HepG2 (cell line): Measurements from ENCODE around the gene MYL9. TPM values are rescaled to one million over a fixed set of nuclear protein-coding genes. Genes with fewer than 3 reads are reported as not detected.
A peak's percentile ranks its signal among the peaks of the same experiment; 100 is the strongest.

ENCODE experiments used
- CBFB ChIP-seq: sonication (generic); formaldehyde crosslinking; IDR thresholded peaks from 2 replicates; pipeline ENCODE4 v1.4.0; 2020; ENCODE audit warnings: missing genetic modification reagents
- DMAP1 ChIP-seq: IDR thresholded peaks from 2 replicates; pipeline ENCODE4 v1.6.1; 2016
- DMTF1 ChIP-seq: sonication (generic); formaldehyde crosslinking; IDR thresholded peaks from 2 replicates; pipeline ENCODE4 v1.4.0; 2020; ENCODE audit warnings: mild to moderate bottlenecking, missing genetic modification reagents
- ELF1 ChIP-seq: sonication (generic); formaldehyde crosslinking; IDR thresholded peaks from 2 replicates; pipeline ENCODE4 v1.4.0; 2020; ENCODE audit warnings: missing genetic modification reagents
- EP300 ChIP-seq, 3 experiments: sonication (generic) in 1 of 3; formaldehyde crosslinking in 1 of 3; IDR thresholded peaks; 2 replicates each; pipeline versions ENCODE4 v1.5.1 to v1.6.1; 2011 to 2020; ENCODE audit warnings: low read depth in 2 of 3, low read length in 2 of 3, borderline replicate concordance in 1 of 3, improper control_type of control experiment in 1 of 3, mild to moderate bottlenecking in 1 of 3, missing genetic modification reagents in 1 of 3, moderate library complexity in 1 of 3
- FOSL2 ChIP-seq: sonication (generic); formaldehyde crosslinking; IDR thresholded peaks from 2 replicates; pipeline ENCODE4 v1.4.0; 2020; ENCODE audit warnings: missing genetic modification reagents
- FOXK2 ChIP-seq: fragments of 450-650 bp; IDR thresholded peaks from 2 replicates; pipeline ENCODE4 v1.6.1; 2016
- GATAD2A ChIP-seq: IDR thresholded peaks from 2 replicates; pipeline ENCODE4 v1.6.1; 2016
- NFIB ChIP-seq: sonication (generic); formaldehyde crosslinking; IDR thresholded peaks from 2 replicates; pipeline ENCODE4 v1.9.0; 2021; ENCODE audit warnings: missing genetic modification reagents, mild to moderate bottlenecking, borderline replicate concordance
- NFYC ChIP-seq: IDR thresholded peaks from 2 replicates; pipeline ENCODE4 v1.6.1; 2016; ENCODE audit warnings: missing genetic modification reagents, missing compliant biosample characterization
- PAWR ChIP-seq: sonication (generic); formaldehyde crosslinking; IDR thresholded peaks from 2 replicates; pipeline ENCODE4 v1.4.0; 2020; ENCODE audit warnings: missing genetic modification reagents, mild to moderate bottlenecking, borderline replicate concordance
- RFX5 ChIP-seq: IDR thresholded peaks from 2 replicates; pipeline ENCODE4 v1.6.1; 2011; ENCODE audit warnings: low read depth, low read length, improper control_type of control experiment
- RXRB ChIP-seq: IDR thresholded peaks from 2 replicates; pipeline ENCODE4 v1.6.1; 2016; ENCODE audit warnings: borderline replicate concordance, missing genetic modification reagents, missing compliant biosample characterization
- SAFB2 ChIP-seq: sonication (generic); formaldehyde crosslinking; IDR thresholded peaks from 2 replicates; pipeline ENCODE4 v1.5.1; 2020; ENCODE audit warnings: missing genetic modification reagents, low read depth, mild to moderate bottlenecking, borderline replicate concordance
- YY1 ChIP-seq: IDR thresholded peaks from 2 replicates; pipeline ENCODE4 v1.6.1; 2011; ENCODE audit warnings: low read length, low read depth, moderate library complexity, mild to moderate bottlenecking; ENCODE audit not compliant: insufficient read depth, insufficient replicate concordance
- ZBTB3 ChIP-seq: sonication (generic); formaldehyde crosslinking; IDR thresholded peaks from 2 replicates; pipeline ENCODE4 v1.4.0; 2020; ENCODE audit warnings: low read depth, mild to moderate bottlenecking, moderate library complexity, missing genetic modification reagents, borderline replicate concordance
- ZBTB38 ChIP-seq: sonication (generic); formaldehyde crosslinking; IDR thresholded peaks from 2 replicates; pipeline ENCODE4 v1.5.1; 2020; ENCODE audit warnings: mild to moderate bottlenecking, missing genetic modification reagents
- ZFP62 ChIP-seq: sonication (generic); formaldehyde crosslinking; IDR thresholded peaks from 2 replicates; pipeline ENCODE4 v1.4.0; 2020; ENCODE audit warnings: missing genetic modification reagents
- ZNF335 ChIP-seq: sonication (generic); formaldehyde crosslinking; IDR thresholded peaks from 2 replicates; pipeline ENCODE4 v1.4.0; 2020; ENCODE audit warnings: missing genetic modification reagents
- ZNF543 ChIP-seq: sonication (generic); formaldehyde crosslinking; IDR thresholded peaks from 2 replicates; pipeline ENCODE4 v1.4.0; 2020; ENCODE audit warnings: mild to moderate bottlenecking, missing genetic modification reagents
- ZNF569 ChIP-seq: sonication (generic); formaldehyde crosslinking; IDR thresholded peaks from 2 replicates; pipeline ENCODE4 v1.5.0; 2020; ENCODE audit warnings: mild to moderate bottlenecking, missing genetic modification reagents, moderate library complexity, borderline replicate concordance
- ZNF703 ChIP-seq: sonication (generic); formaldehyde crosslinking; IDR thresholded peaks from 2 replicates; pipeline ENCODE4 v1.5.1; 2020; ENCODE audit warnings: missing genetic modification reagents, mild to moderate bottlenecking, moderate library complexity, borderline replicate concordance
- ZNF747 ChIP-seq: sonication (generic); formaldehyde crosslinking; IDR thresholded peaks from 2 replicates; pipeline ENCODE4 v1.8.1; 2023; ENCODE audit warnings: missing genetic modification reagents, mild to moderate bottlenecking, borderline replicate concordance
- ZNF749 ChIP-seq: sonication (generic); formaldehyde crosslinking; IDR thresholded peaks from 2 replicates; pipeline ENCODE4 v1.8.0; 2022; ENCODE audit warnings: mild to moderate bottlenecking, missing genetic modification reagents, moderate library complexity, borderline replicate concordance
- ZNF878 ChIP-seq: sonication (generic); formaldehyde crosslinking; IDR thresholded peaks from 2 replicates; pipeline ENCODE4 v1.8.1; 2023; ENCODE audit warnings: mild to moderate bottlenecking, missing genetic modification reagents, moderate library complexity
- ZSCAN12 ChIP-seq: sonication (generic); formaldehyde crosslinking; IDR thresholded peaks from 2 replicates; pipeline ENCODE4 v1.9.0; 2021; ENCODE audit warnings: mild to moderate bottlenecking, missing genetic modification reagents
- polyA plus RNA-seq, 8 experiments: library from polyadenylated mRNA; depleted of rRNA in 3 of 8; stranded (reverse) in 7 of 8; unstranded in 1 of 8; fragments of >200 nt; fragmentation: Illumina TruSeq in 4 of 8; extraction: Trizol in 4 of 8; gene quantifications; 2 replicates each; pipeline versions ENCODE4 v1.2.1 to v1.2.3, GENCODE V29; 2011 to 2016; ENCODE audit warnings: low read depth in 4 of 8, missing spikeins in 1 of 8, mixed read lengths in 1 of 8; ENCODE audit not compliant: insufficient read depth in 1 of 8
- total RNA-seq, 5 experiments: library from RNA; depleted of rRNA; stranded (reverse); fragments of >200 nt; fragmentation: Illumina TruSeq; extraction: Trizol; gene quantifications; 2 replicates each; pipeline ENCODE4 v1.2.3, GENCODE V29; 2016; ENCODE audit warnings: low read depth in 1 of 5
- TF ChIP-seq, protein P1 (sequence below): sonication (generic); formaldehyde crosslinking; IDR thresholded peaks from 2 replicates; pipeline ENCODE4 v1.4.0; 2020; ENCODE audit warnings: mild to moderate bottlenecking, low read depth, missing genetic modification reagents

MYL9 gene
- total and polyA plus RNA-seq, 2 of the 13 experiments (the other 11 are each of a cell fraction or from before 2014, with no cell fraction given) = 0.87 to 2.2 TPM

DNA sequence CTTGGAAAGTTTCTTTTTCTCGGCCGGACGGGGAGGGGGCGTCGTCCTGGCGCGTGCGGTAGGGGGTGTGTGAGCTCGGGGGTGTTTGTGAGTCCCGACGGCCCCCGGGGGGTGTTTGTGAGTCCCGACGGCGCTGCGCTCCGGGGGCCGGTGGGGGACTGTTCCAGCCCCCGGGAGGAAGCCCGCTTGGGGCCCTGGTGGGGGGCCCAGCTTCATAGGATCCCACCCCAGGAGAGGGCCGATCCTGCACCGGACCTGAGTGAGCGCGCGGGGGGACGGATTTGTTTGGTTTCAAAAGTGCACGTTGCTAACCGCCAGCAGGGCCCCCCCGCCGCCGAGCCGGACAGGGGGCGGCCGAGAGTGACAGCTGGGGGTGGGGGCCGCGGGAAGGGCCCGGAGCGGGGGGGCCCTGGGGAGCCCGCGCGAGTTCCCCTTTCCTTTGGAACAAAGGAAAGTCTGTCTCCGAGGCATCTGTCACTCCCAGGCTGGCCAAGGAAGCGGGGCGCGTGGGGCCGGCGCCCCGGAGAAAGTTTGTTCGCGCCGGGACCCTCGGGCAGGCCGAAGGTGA, 32.6 kb downstream of the MYL9 start (continued):
- TF ChIP-seq ELF1 = no peak
- no peak for TF ChIP-seq ZNF569 (CRISPR knock-in tag)
- TF ChIP-seq, protein P1, sequence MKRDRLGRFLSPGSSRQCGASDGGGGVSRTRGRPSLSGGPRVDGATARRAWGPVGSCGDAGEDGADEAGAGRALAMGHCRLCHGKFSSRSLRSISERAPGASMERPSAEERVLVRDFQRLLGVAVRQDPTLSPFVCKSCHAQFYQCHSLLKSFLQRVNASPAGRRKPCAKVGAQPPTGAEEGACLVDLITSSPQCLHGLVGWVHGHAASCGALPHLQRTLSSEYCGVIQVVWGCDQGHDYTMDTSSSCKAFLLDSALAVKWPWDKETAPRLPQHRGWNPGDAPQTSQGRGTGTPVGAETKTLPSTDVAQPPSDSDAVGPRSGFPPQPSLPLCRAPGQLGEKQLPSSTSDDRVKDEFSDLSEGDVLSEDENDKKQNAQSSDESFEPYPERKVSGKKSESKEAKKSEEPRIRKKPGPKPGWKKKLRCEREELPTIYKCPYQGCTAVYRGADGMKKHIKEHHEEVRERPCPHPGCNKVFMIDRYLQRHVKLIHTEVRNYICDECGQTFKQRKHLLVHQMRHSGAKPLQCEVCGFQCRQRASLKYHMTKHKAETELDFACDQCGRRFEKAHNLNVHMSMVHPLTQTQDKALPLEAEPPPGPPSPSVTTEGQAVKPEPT (CRISPR knock-in tag) = no peak
- TF ChIP-seq FOXK2 = no peak
- no peak for TF ChIP-seq ZNF543 (CRISPR knock-in tag)
- no peak for TF ChIP-seq ZNF747
- no peak for TF ChIP-seq DMTF1 (CRISPR knock-in tag)
- no peak for TF ChIP-seq RFX5
- no peak for TF ChIP-seq NFYC (CRISPR knock-in tag)
- peak; percentile 39; the same call in 1 of the 2 replicates for TF ChIP-seq RXRB (CRISPR knock-in tag)
- TF ChIP-seq YY1 = peak; percentile 61
- 0 out of 2 replicates have a peak, but pooled peaks have one; percentile 52 for TF ChIP-seq ZSCAN12
- TF ChIP-seq ZNF335 (CRISPR knock-in tag) = no peak
- TF ChIP-seq ZBTB3 (CRISPR knock-in tag) = no peak
- TF ChIP-seq ZFP62 (CRISPR knock-in tag) = no peak
- TF ChIP-seq SAFB2 (CRISPR knock-in tag) = no peak
- TF ChIP-seq NFIB (CRISPR knock-in tag) = no peak
- TF ChIP-seq ZNF878 (CRISPR knock-in tag) = no peak
- no peak for TF ChIP-seq ZNF703 (CRISPR knock-in tag)
- TF ChIP-seq ZNF749 (CRISPR knock-in tag) = no peak
- no peak; the same call in 1 of the 2 replicates for TF ChIP-seq GATAD2A (CRISPR knock-in tag)
- no peak for TF ChIP-seq ZBTB38 (CRISPR knock-in tag)
- TF ChIP-seq FOSL2 (CRISPR knock-in tag) = 0 out of 2 replicates have a peak, but pooled peaks have one; percentile 6
- TF ChIP-seq EP300 (IDR thresholded peaks at IDR 0.05; ENCODE audit: low read depth in 2 of 2, low read length in 2 of 2) = no peak
- TF ChIP-seq EP300 (CRISPR knock-in tag; IDR thresholded peaks at IDR 0.05; ENCODE audit: borderline replicate concordance) = no peak
- no peak; the same call in 1 of the 2 replicates for TF ChIP-seq DMAP1 (CRISPR knock-in tag)
- TF ChIP-seq CBFB (CRISPR knock-in tag) = peak; percentile 57; the same call in 1 of the 2 replicates
- TF ChIP-seq PAWR (CRISPR knock-in tag) = no peak
